ENCODE results near the gene PNLIPRP1. TPM values are rescaled to one million over a fixed set of nuclear protein-coding genes. Genes with fewer than 3 reads are reported as not detected.

PNLIPRP1 gene
- total RNA-seq, 2 experiments from 2014 or later, result not detected

- CTCF ChIA-PET, result no interaction called here
- H3K9me3 Mint-ChIP-seq, result no peaks in the 10 kb centered on the region
- intact Hi-C loops (cut with micrococcal nuclease), result no loop called here
- DNase-seq, result no peak
- H3K4me1 Mint-ChIP-seq (ENCODE audit: low read depth), result no peaks in the 10 kb centered on the region
- no peak overlapping the region for H3K27ac Mint-ChIP-seq
- no peak overlapping the region for H3K4me3 Mint-ChIP-seq
- H3K27me3 Mint-ChIP-seq, result peaks cover 18% of the 10 kb centered on the region
- no peaks in the 10 kb centered on the region for H3K36me3 Mint-ChIP-seq
- POLR2A ChIA-PET, result no interaction called here
Measured at GRCh38 chr10:116608686-116609594, 18.2 kb downstream of the PNLIPRP1 start.

- ChIA-PET POLR2A (no interaction called here), CTCF (no interaction called here)
- H3K27me3 Mint-ChIP-seq, result peaks cover 18% of the 10 kb centered on the region
- H3K36me3 Mint-ChIP-seq, result no peaks in the 10 kb centered on the region
- intact Hi-C loops (cut with micrococcal nuclease), result no loop called here
- no peaks in the 10 kb centered on the region for H3K4me1 Mint-ChIP-seq (ENCODE audit: low read depth)
- no peak overlapping the region for H3K27ac Mint-ChIP-seq
- H3K4me3 Mint-ChIP-seq, result no peak overlapping the region
- no peak for DNase-seq
- H3K9me3 Mint-ChIP-seq, result no peaks in the 10 kb centered on the region
Measured at GRCh38 chr10:116610443-116611152, 19.8 kb downstream of the PNLIPRP1 start.

GRCh38 chr10:116611153-116611545 is 20.4 kb downstream of the PNLIPRP1 start:
- ChIA-PET POLR2A (no interaction called here), CTCF (no interaction called here)
- H3K27me3 Mint-ChIP-seq, result peaks cover 17% of the 10 kb centered on the region

DNA sequence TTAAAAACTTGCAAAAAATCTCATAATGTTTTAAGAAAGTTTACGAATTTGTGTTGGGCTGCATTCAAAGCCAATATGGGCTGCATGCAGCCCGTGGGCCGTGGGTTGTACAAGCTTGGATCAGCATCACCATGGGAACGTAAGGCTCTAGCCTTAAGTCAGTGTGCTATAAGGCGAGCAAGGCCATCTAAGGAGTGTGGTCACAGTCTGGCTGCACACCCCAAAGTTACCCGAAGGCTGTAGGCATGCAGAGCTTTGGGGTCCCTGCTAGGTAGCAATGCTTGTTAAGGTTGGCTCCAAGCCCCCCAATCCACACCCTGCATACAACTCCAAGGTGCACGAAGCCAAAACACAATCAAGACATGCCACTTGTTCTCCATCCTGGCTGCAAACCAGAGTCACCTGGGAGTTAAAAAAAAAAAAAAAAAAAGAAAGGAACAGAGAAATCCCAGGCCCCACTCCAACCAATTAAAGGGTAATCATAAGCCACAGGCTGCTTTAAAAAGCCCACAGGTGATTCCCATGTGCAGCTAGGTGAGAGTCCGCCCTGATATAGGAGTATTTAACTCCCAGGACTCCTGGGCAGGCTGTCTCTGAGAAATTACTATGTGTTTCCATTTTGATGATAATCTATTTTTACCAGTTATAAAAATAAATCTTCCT is 21.5 kb downstream of the PNLIPRP1 start:
- no peaks in the 10 kb centered on the region for H3K36me3 Mint-ChIP-seq
- POLR2A ChIA-PET, result no interaction called here

More at GRCh38 chr10:116611153-116611545, 20.4 kb downstream of the PNLIPRP1 start:
- Mint-ChIP-seq H3K27ac (no peak overlapping the region), H3K36me3 (no peaks in the 10 kb centered on the region), H3K9me3 (no peaks in the 10 kb centered on the region), H3K4me3 (no peak overlapping the region), H3K4me1 (ENCODE audit: low read depth) (no peaks in the 10 kb centered on the region)
- intact Hi-C loops (cut with micrococcal nuclease), result no loop called here
- no peak for DNase-seq

DNA sequence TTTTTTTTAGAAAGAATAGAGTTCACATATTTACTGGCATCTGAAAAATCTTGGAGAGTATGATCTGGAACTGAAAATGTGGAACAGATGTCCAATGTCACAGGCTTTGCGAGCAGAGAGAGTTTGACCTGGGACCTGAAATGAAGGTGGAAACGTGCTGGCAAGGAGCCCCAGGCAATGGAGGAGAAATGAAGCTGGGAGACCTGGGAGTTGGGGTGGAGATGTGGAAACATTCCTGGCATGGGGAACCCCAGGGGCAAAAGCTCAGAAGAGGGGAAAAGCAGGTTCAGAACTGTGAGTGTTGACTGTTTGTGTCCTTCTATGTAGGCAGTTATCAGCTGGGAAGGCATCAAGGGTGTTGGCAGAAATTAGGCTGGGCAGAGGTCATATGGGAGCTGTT is 22.7 kb downstream of the PNLIPRP1 start:
- intact Hi-C loops (cut with micrococcal nuclease), result no loop called here
- H3K27ac Mint-ChIP-seq, result no peak overlapping the region
- H3K4me3 Mint-ChIP-seq, result no peak overlapping the region
- H3K36me3 Mint-ChIP-seq, result no peaks in the 10 kb centered on the region
- CTCF ChIA-PET, result no interaction called here
- no peaks in the 10 kb centered on the region for H3K4me1 Mint-ChIP-seq (ENCODE audit: low read depth)
- POLR2A ChIA-PET, result interaction anchor here (0.6 kb wide), 1 partner anchor 12 kb away, joined by 5 read pairs; no protein-coding TSS in a partner anchor
- no peaks in the 10 kb centered on the region for H3K9me3 Mint-ChIP-seq
- H3K27me3 Mint-ChIP-seq, result peaks cover 12% of the 10 kb centered on the region
- DNase-seq, result no peak

More for the DNA sequence above, 21.5 kb downstream of the PNLIPRP1 start:
- Mint-ChIP-seq H3K9me3 (no peaks in the 10 kb centered on the region), H3K27me3 (peaks cover 15% of the 10 kb centered on the region), H3K4me1 (ENCODE audit: low read depth) (no peaks in the 10 kb centered on the region), H3K4me3 (no peak overlapping the region), H3K27ac (no peak overlapping the region)
- intact Hi-C loops (cut with micrococcal nuclease), result no loop called here
- CTCF ChIA-PET, result no interaction called here
- no peak for DNase-seq

- no peaks in the 10 kb centered on the region for H3K36me3 Mint-ChIP-seq
- intact Hi-C loops (cut with micrococcal nuclease), result no loop called here
- peaks cover 3% of the 10 kb centered on the region for H3K27me3 Mint-ChIP-seq
- no peaks in the 10 kb centered on the region for H3K9me3 Mint-ChIP-seq
- no peak overlapping the region for H3K27ac Mint-ChIP-seq
- H3K4me3 Mint-ChIP-seq, result no peak overlapping the region
- CTCF ChIA-PET, result no interaction called here
- no peaks in the 10 kb centered on the region for H3K4me1 Mint-ChIP-seq (ENCODE audit: low read depth)
- POLR2A ChIA-PET, result no interaction called here
- DNase-seq, result no peak
Measured at GRCh38 chr10:116614796-116615195, 24.0 kb downstream of the PNLIPRP1 start.

DNA sequence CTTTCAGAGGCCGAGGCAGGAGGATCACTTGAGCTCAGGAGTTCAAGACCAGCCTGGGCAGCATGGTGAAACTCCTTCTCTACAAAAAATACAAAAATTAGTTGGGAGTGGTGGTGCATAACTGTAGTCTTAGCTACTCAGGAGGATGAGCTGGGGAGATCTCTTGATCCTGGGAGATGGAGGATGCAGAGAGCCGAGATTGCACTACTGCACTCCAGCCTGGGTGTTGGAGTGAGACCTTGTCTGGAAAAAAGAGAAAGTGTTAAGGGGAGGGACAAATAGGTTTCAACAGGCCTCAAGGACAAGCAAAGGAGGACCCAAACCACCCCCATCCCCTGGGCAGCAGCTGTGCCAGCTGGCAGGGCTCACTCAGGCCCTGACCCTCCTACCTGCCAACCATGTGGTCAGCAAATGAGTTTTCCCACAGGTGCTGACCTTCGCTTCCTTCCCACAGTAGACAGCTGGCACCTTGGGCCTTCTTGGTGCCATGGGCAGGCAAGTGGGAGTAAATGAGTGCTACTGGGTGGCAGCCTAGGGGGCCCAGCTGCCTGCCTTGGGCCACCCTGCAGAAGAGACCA is 24.5 kb downstream of the PNLIPRP1 start:
- Mint-ChIP-seq H3K4me3 (no peak overlapping the region), H3K9me3 (no peaks in the 10 kb centered on the region), H3K27me3 (peaks cover under 1% of the 10 kb centered on the region), H3K27ac (no peak overlapping the region), H3K36me3 (no peaks in the 10 kb centered on the region), H3K4me1 (ENCODE audit: low read depth) (no peaks in the 10 kb centered on the region)
- DNase-seq, result no peak
- POLR2A ChIA-PET, result no interaction called here
- CTCF ChIA-PET, result no interaction called here
- intact Hi-C loops (cut with micrococcal nuclease), result no loop called here

DNA sequence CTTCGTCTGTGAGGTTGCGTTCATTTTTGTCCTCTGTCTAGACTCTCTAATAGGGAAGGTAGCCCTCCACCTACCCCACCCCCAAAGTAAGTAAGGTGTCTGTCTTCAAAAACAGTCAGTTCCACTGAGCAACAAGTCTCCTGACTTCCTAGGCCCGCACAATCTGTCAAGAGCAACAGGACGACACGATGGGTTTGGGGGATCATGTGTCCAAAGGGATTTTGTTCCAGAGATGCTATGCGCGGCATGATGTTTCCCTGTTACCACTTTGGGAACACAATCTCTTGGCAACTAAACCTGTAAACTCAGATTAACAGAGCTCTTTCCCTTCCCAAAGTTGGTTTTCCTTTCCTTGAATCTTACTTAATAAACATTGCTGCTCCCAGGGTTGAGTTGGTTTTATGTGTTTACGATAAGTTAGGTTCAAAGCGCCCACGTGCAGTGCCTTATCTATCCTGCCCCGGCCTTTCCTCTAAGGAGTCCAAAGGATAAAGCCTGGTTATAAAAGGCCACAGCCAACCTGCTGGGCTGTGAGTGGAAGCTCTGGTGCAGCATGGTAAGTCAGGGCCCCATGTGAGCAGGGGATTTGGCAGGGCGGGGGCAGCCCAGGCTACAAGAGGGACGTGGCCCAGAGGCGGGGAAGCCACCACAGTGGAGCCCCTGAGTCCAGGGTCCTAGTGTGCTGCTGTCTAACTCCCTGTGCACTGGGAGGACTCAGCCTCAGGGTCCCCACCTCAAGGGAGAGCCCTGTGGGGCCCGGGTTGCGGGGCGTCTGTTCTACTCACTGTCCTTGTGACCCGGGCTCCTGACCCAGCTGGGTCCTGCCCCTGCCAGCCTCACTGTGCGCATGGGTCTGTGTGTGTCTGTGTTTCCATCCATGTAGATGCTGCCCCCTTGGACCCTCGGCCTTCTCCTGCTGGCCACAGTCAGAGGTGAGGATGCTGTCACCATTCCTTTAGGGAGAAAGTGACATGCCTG is 30.0 kb downstream of the PNLIPRP1 start, which contains the start of gene PNLIPRP2:
PNLIPRP2 (plus strand) TSS at position 531 of the 978 bp plus-strand sequence.
- no peaks in the 10 kb centered on the region for H3K4me1 Mint-ChIP-seq (ENCODE audit: low read depth)
- intact Hi-C loops (cut with micrococcal nuclease), result no loop called here
- H3K27ac Mint-ChIP-seq, result no peak within 1 kb of the TSS
- no peak for DNase-seq
- no peaks in the 10 kb centered on the region for H3K36me3 Mint-ChIP-seq
- H3K27me3 Mint-ChIP-seq, result peaks cover 5% of the 10 kb centered on the region
- ChIA-PET CTCF (no interaction called here), POLR2A (no interaction called here)
- no peaks in the 10 kb centered on the region for H3K9me3 Mint-ChIP-seq
- H3K4me3 Mint-ChIP-seq, result no peak within 1 kb of the TSS

- DNase-seq, result no peak
- no peak overlapping the region for H3K27ac Mint-ChIP-seq
- no peaks in the 10 kb centered on the region for H3K9me3 Mint-ChIP-seq
- ChIA-PET CTCF (no interaction called here), POLR2A (no interaction called here)
- no peaks in the 10 kb centered on the region for H3K4me1 Mint-ChIP-seq (ENCODE audit: low read depth)
- H3K27me3 Mint-ChIP-seq, result peaks cover 10% of the 10 kb centered on the region
- H3K4me3 Mint-ChIP-seq, result no peak overlapping the region
- no peaks in the 10 kb centered on the region for H3K36me3 Mint-ChIP-seq
- intact Hi-C loops (cut with micrococcal nuclease), result no loop called here
Measured at GRCh38 chr10:116621476-116621875, 30.7 kb downstream of the PNLIPRP1 start.

GRCh38 chr10:116621934-116622655 is 31.3 kb downstream of the PNLIPRP1 start:
- CTCF ChIA-PET, result no interaction called here
- POLR2A ChIA-PET, result no interaction called here
- DNase-seq, result no peak
- intact Hi-C loops (cut with micrococcal nuclease), result no loop called here
- Mint-ChIP-seq H3K36me3 (no peaks in the 10 kb centered on the region), H3K4me3 (no peak overlapping the region), H3K27ac (no peak overlapping the region), H3K27me3 (peaks cover 13% of the 10 kb centered on the region), H3K9me3 (no peaks in the 10 kb centered on the region), H3K4me1 (ENCODE audit: low read depth) (no peaks in the 10 kb centered on the region)

DNA sequence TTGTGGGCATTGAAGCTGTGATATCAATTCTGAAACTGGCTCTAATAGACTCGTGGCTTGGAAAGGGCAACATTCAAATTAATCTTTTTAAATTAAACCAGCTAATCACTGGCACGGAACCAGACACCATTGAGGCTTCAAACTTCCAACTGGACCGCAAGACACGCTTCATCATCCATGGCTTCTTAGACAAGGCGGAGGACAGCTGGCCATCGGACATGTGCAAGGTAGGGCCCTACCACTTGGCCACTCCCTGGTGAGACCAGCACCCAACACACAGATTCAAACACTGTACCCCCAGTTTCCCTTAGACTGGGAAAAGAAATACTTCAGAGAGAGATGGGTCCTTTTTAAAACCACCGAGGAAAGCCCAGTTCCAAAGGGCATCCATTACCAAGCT is 35.1 kb downstream of the PNLIPRP1 start:
- Mint-ChIP-seq H3K36me3 (no peaks in the 10 kb centered on the region), H3K4me1 (ENCODE audit: low read depth) (no peaks in the 10 kb centered on the region), H3K27ac (no peak overlapping the region), H3K27me3 (peaks cover 20% of the 10 kb centered on the region), H3K4me3 (no peak overlapping the region), H3K9me3 (no peaks in the 10 kb centered on the region)
- CTCF ChIA-PET, result no interaction called here
- intact Hi-C loops (cut with micrococcal nuclease), result no loop called here
- POLR2A ChIA-PET, result no interaction called here
- DNase-seq, result no peak
